ENCODE data around the gene BMP15. TPM values are rescaled to one million over a fixed set of nuclear protein-coding genes. Genes with fewer than 3 reads are reported as not detected.

BMP15 gene
- total RNA-seq, 4 donors from 2014 or later = not detected

DNA sequence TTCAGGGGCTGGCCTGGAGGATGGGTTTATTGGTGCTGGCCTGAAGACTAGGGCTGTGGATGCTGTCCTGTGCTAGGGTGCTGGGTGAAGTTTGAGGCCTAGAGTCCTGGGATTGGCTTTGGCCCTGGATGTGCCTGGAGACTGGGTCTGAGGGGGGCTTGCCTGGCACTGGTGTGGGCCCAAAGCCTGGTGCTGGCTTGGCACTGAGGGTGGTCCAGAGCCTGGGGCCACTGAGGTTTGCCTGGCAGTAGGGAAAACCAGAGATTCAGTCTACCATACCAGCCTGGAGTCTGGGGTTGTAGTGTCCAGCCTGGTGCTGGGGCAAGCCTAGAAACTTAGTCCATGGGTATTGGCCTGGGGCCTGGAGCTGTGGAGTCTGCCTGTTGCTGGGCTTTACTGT lies 16.6 kb downstream of the BMP15 start:
- TF ChIP-seq POLR2A (IDR thresholded peaks at IDR 0.05) (no peak), CTCF (IDR thresholded peaks at IDR 0.05) (no peak)
- H3K36me3 ChIP-seq = no peaks in the 10 kb centered on the region

DNA sequence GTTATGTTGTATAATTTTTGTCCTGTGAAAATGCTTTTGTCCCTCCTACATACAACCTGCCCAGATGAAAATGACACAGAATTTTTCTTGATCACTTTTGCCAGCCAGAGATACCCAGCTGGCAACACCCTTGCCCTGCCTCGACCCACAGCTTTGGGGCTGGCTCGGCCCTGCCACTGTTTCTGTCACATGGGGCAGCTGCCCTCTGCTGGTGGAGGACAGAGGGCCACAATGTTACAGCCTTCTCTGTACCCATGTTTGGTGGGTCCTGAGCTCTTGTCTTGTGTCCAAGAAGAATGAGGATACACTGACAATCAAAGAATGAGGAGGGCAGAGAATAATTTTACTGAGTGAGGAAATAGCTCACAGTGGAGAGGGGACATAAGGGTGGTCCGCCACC lies 31.1 kb downstream of the BMP15 start:
- no peak overlapping the region for H3K4me3 ChIP-seq (replicated peaks in 1 of 3)
- no peaks in the 10 kb centered on the region for H3K36me3 ChIP-seq
- H3K27ac ChIP-seq = no peak overlapping the region
- intact Hi-C loops (cut with DNase I) = no loop called here
- DNase-seq = no peak
- no peaks in the 10 kb centered on the region for H3K9me3 ChIP-seq
- H3K27me3 ChIP-seq = no peaks in the 10 kb centered on the region
- no peaks in the 10 kb centered on the region for H3K4me1 ChIP-seq
- TF ChIP-seq POLR2A (IDR thresholded peaks at IDR 0.05) = no peak
- no peak for TF ChIP-seq CTCF (IDR thresholded peaks at IDR 0.05)
- 85 to 98% methylated on average over 3 of the region's 3 CpGs for WGBS, 2 donors

More for the DNA sequence above, 16.6 kb downstream of the BMP15 start:
- intact Hi-C loops (cut with DNase I) = no loop called here
- no peaks in the 10 kb centered on the region for H3K4me1 ChIP-seq
- H3K4me3 ChIP-seq (replicated peaks in 1 of 3) = no peak overlapping the region
- no peak overlapping the region for H3K27ac ChIP-seq
- no peaks in the 10 kb centered on the region for H3K9me3 ChIP-seq
- DNase-seq = no peak
- no peaks in the 10 kb centered on the region for H3K27me3 ChIP-seq

DNA sequence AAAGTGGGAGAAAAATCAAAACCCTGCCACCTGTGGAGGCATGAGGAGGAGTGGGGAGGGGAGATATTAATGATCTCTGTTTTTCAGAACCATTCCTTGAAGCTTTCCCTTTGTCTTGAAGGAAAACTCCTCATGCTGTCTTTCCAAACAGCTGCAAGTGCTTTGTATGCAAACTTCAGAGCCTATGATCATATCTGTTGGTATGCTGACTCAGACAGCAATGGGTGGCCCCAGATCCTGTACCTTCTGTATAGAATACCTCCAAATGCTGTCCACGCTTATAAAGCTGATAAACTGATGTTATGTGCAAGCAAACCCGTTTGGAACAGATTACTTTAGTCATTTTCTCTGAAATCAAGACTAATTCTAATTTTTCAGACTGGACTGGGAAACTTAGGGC lies 31.9 kb downstream of the BMP15 start:
- 81 to 87% methylated on average over 2 of the region's 2 CpGs for WGBS, 2 donors
- TF ChIP-seq CTCF (IDR thresholded peaks at IDR 0.05) = no peak
- no peak for TF ChIP-seq POLR2A (IDR thresholded peaks at IDR 0.05)
- H3K27me3 ChIP-seq = no peaks in the 10 kb centered on the region

GRCh38 chrX:50952406-50952805 lies 41.9 kb downstream of the BMP15 start:
- no peaks in the 10 kb centered on the region for H3K9me3 ChIP-seq
- H3K36me3 ChIP-seq = no peaks in the 10 kb centered on the region
- H3K4me1 ChIP-seq = no peaks in the 10 kb centered on the region
- no peak for DNase-seq
- no peak overlapping the region for H3K4me3 ChIP-seq (replicated peaks in 1 of 3)
- no peaks in the 10 kb centered on the region for H3K27me3 ChIP-seq
- TF ChIP-seq CTCF (IDR thresholded peaks at IDR 0.05) (no peak), POLR2A (IDR thresholded peaks at IDR 0.05) (no peak)
- intact Hi-C loops (cut with DNase I) = no loop called here
- no peak overlapping the region for H3K27ac ChIP-seq
- 89 to 100% methylated on average over 1 of the region's 1 CpG for WGBS, 2 donors

More for the DNA sequence above, 31.9 kb downstream of the BMP15 start:
- Histone ChIP-seq H3K4me3 (replicated peaks in 1 of 3) (no peak overlapping the region), H3K9me3 (no peaks in the 10 kb centered on the region), H3K36me3 (no peaks in the 10 kb centered on the region), H3K27ac (no peak overlapping the region), H3K4me1 (no peaks in the 10 kb centered on the region)
- no peak for DNase-seq
- intact Hi-C loops (cut with DNase I) = no loop called here

DNA sequence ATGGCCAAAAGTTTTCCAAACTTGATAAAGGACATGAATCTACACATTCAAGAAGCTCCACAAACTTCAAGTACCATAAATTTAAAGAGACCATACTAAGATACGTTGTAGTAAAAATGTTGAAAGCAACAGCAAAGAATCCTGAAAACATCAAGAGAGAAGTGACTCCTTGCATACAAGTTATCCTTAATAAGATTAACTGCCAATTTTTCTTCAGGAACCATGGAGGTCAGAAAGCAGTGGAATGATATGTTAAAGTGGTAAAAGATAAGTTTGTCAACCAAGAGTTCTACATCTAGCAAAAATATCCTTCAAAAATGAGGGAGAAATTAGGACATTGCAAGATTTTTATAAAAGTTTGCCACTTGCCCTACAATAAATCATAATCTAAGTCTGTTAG lies 43.3 kb downstream of the BMP15 start:
- H3K27me3 ChIP-seq = no peaks in the 10 kb centered on the region
- TF ChIP-seq POLR2A (IDR thresholded peaks at IDR 0.05) (no peak), CTCF (IDR thresholded peaks at IDR 0.05) (no peak)
- no peaks in the 10 kb centered on the region for H3K9me3 ChIP-seq
- intact Hi-C loops (cut with DNase I) = no loop called here
- no peak overlapping the region for H3K4me3 ChIP-seq (replicated peaks in 1 of 3)
- H3K36me3 ChIP-seq = no peaks in the 10 kb centered on the region
- WGBS, 2 donors = 83 to 93% methylated on average over 1 of the region's 1 CpG
- no peaks in the 10 kb centered on the region for H3K4me1 ChIP-seq
- H3K27ac ChIP-seq = no peak overlapping the region
- DNase-seq = no peak
